Measurements from ENCODE around the gene OSR1.
"Not testable (repeated sequence)": the region's sequence is repeated elsewhere in the genome, so short reads cannot be mapped to it uniquely, and the experiment has no call there.

The OSR1 gene

DNA sequence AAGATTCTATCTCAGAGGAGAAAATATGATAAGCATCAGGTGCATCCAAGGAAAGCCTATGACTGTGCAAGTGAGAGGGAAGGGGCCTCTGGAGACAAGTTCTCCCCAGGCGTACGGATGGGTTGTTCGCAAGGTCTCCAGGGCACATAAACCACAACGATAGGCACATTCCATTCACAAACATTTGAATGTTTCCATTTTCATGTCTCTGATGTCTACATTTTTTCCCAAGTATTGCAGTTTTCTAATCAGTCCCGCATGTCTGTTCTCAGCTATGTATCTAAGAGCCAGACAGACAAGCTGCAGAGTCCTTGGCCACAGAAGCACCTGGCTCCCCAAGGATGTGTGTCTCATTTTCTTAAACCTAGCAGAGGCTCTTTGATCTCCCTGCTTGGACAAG, 28.0 kb downstream of the OSR1 start:
- Histone ChIP-seq H3K4me3 (ENCODE audit: extremely low read depth, insufficient read depth, low read length, poor library complexity, severe bottlenecking) (no peak overlapping the region), H3K4me1 (ENCODE audit: control insufficient read depth, insufficient read depth, low read length, poor library complexity, severe bottlenecking) (peaks cover 4% of the 10 kb centered on the region), H3K9me3 (ENCODE audit: control insufficient read depth, low read length) (no peaks in the 10 kb centered on the region), H3K36me3 (ENCODE audit: control insufficient read depth, insufficient read depth, low read length) (no peaks in the 10 kb centered on the region), H3K27ac (ENCODE audit: low read depth, low read length, severe bottlenecking) (no peak overlapping the region)
- 90 to 99% methylated on average over 3 to 5 of the region's 5 CpGs for WGBS, 2 experiments (ENCODE audit: insufficient coverage in 2 of 2)

DNA sequence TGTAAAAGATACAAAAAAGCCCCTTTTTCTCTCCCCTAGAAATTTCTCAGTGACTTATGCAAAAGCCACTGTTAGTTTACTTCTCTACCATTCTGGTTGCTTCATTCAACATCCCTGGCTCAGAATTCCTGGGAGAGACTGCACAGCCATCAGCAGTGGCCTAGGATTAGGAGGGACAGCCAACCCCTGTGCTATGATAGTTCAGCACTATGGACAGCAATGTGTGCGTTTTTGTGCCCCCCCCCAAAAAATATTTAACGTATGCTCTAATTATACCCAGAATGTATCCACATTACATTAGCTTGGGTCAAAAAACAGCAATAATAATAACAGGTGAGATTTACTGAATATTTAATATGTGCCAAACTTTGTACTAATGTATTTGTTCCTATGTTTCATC, 29.0 kb downstream of the OSR1 start:
- Histone ChIP-seq H3K36me3 (ENCODE audit: control insufficient read depth, insufficient read depth, low read length) (no peaks in the 10 kb centered on the region), H3K9me3 (ENCODE audit: control insufficient read depth, low read length) (no peaks in the 10 kb centered on the region), H3K4me3 (ENCODE audit: extremely low read depth, insufficient read depth, low read length, poor library complexity, severe bottlenecking) (no peak overlapping the region), H3K27ac (ENCODE audit: low read depth, low read length, severe bottlenecking) (no peak overlapping the region), H3K4me1 (ENCODE audit: control insufficient read depth, insufficient read depth, low read length, poor library complexity, severe bottlenecking) (peaks cover 4% of the 10 kb centered on the region)
- 20% methylated on average over 1 of the region's 2 CpGs; no CpG with 5 or more reads in 1 of the 2 experiments for WGBS, 2 experiments (ENCODE audit: insufficient coverage in 2 of 2)

DNA sequence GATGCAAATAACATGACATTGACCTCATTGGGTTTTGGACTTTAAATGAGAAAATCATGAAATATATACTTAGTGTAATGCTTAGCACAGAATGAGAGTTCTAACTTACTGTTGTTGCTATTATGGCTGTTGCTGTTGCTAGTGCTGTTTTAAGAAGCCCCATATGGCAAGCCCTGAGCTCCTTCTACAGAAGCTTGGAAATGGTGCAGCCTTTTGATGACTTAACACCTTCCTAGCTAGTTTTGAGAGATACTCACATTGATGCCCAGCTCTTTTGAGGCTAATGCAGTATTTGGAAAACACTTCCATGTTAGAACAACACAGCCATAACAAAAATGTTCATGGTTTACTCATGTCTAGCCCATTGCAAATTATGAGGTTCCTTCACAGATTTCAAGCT, 30.9 kb downstream of the OSR1 start:
- peaks cover 1% of the 10 kb centered on the region for H3K4me1 ChIP-seq (ENCODE audit: control insufficient read depth, insufficient read depth, low read length, poor library complexity, severe bottlenecking)
- H3K4me3 ChIP-seq (ENCODE audit: extremely low read depth, insufficient read depth, low read length, poor library complexity, severe bottlenecking) = no peak overlapping the region
- H3K36me3 ChIP-seq (ENCODE audit: control insufficient read depth, insufficient read depth, low read length) = no peaks in the 10 kb centered on the region
- H3K9me3 ChIP-seq (ENCODE audit: control insufficient read depth, low read length) = no peaks in the 10 kb centered on the region
- no peak overlapping the region for H3K27ac ChIP-seq (ENCODE audit: low read depth, low read length, severe bottlenecking)

DNA sequence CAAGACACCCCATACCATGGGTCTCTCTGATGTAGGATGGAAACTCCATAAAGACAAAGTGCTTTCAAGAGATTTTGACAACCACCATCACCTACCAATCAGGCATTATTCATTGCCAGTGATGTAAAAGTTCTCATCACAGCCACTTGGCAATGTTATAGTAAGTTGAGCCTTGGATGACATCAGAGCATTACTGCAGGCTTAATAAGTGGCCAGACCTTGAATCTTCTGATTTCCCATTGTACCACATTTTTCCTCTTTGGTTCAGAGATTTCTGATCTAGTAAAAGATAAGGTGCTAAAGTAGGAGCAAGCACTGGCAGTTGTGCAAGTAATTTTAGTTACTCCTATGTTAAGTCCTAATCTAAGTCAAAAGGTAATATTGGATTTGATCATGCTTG, 36.5 kb downstream of the OSR1 start:
- no peak overlapping the region for H3K27ac ChIP-seq (ENCODE audit: low read depth, low read length, severe bottlenecking)
- no peaks in the 10 kb centered on the region for H3K4me1 ChIP-seq (ENCODE audit: control insufficient read depth, insufficient read depth, low read length, poor library complexity, severe bottlenecking)
- no peak overlapping the region for H3K4me3 ChIP-seq (ENCODE audit: extremely low read depth, insufficient read depth, low read length, poor library complexity, severe bottlenecking)
- H3K36me3 ChIP-seq (ENCODE audit: control insufficient read depth, insufficient read depth, low read length) = no peaks in the 10 kb centered on the region
- H3K9me3 ChIP-seq (ENCODE audit: control insufficient read depth, low read length) = no peaks in the 10 kb centered on the region

DNA sequence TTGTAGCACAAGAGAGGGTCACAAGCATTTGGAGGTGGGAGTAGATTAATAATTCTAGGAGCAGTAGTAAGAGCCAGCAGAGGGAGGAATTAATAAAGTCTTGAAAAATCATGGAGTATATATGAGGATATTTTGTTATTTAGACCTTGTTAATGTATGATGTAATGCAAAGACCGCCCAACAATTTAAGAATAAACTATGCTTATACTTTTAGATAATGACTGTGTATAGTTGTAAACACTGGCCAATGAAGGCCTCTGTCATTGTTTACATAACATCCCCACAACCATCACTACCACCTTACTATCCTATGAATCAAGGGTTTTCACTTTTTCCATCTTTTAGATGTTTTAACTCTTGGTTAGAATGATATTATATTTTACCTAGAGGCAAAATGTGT, 37.6 kb downstream of the OSR1 start:
- H3K27ac ChIP-seq (ENCODE audit: low read depth, low read length, severe bottlenecking) = no peak overlapping the region
- no peak overlapping the region for H3K4me3 ChIP-seq (ENCODE audit: extremely low read depth, insufficient read depth, low read length, poor library complexity, severe bottlenecking)
- WGBS, 2 experiments (ENCODE audit: insufficient coverage in 2 of 2) = no CpG with 5 or more reads among the region's 1 CpG
- H3K9me3 ChIP-seq (ENCODE audit: control insufficient read depth, low read length) = no peaks in the 10 kb centered on the region
- H3K4me1 ChIP-seq (ENCODE audit: control insufficient read depth, insufficient read depth, low read length, poor library complexity, severe bottlenecking) = no peaks in the 10 kb centered on the region
- H3K36me3 ChIP-seq (ENCODE audit: control insufficient read depth, insufficient read depth, low read length) = no peaks in the 10 kb centered on the region

DNA sequence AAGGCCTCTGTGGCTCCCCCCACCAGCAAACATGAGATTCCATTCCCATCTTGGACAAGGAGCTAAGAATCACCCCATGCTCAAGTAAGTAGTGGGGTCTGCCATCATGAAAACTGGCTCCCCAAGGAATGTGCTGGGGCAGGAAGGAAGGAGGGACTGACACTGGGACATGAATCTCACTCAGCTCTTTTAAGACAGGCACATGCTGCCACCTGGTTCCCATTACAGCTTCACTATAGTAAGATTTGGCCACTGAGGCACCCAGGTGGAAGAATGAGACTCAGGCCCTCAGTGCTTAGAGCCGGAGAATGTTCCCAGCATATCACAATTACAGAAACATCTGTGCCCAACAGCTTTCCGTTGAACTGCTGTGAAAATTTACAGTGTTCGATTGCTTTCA, 38.7 kb downstream of the OSR1 start:
- no peak overlapping the region for H3K27ac ChIP-seq (ENCODE audit: low read depth, low read length, severe bottlenecking)
- no peaks in the 10 kb centered on the region for H3K9me3 ChIP-seq (ENCODE audit: control insufficient read depth, low read length)
- H3K4me3 ChIP-seq (ENCODE audit: extremely low read depth, insufficient read depth, low read length, poor library complexity, severe bottlenecking) = no peak overlapping the region
- no peaks in the 10 kb centered on the region for H3K4me1 ChIP-seq (ENCODE audit: control insufficient read depth, insufficient read depth, low read length, poor library complexity, severe bottlenecking)
- 90 to 94% methylated on average over 2 to 3 of the region's 3 CpGs for WGBS, 2 experiments (ENCODE audit: insufficient coverage in 2 of 2)
- no peaks in the 10 kb centered on the region for H3K36me3 ChIP-seq (ENCODE audit: control insufficient read depth, insufficient read depth, low read length)

DNA sequence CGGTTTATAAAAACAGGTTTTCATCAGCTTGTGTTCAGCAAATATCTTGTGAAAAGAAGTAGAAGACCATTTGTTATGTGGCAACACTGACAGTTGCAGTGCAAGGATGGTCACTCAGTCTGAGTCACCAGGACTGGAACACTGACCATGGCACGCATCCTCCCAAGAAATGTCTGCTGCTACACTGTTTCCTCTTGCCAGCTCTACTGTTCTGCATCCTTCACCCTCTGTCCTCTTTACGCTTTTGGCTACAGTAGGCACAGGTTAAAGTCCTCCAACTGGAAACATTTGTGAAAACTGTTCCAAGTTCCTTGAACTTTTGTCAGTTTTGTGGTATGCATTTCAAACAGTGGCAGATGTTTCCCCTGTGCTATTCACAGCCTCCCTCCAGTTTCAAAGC, 39.4 kb downstream of the OSR1 start:
- 90 to 96% methylated on average over 2 to 3 of the region's 3 CpGs for WGBS, 2 experiments (ENCODE audit: insufficient coverage in 2 of 2)
- no peaks in the 10 kb centered on the region for H3K36me3 ChIP-seq (ENCODE audit: control insufficient read depth, insufficient read depth, low read length)
- H3K9me3 ChIP-seq (ENCODE audit: control insufficient read depth, low read length) = no peaks in the 10 kb centered on the region
- no peaks in the 10 kb centered on the region for H3K4me1 ChIP-seq (ENCODE audit: control insufficient read depth, insufficient read depth, low read length, poor library complexity, severe bottlenecking)
- no peak overlapping the region for H3K4me3 ChIP-seq (ENCODE audit: extremely low read depth, insufficient read depth, low read length, poor library complexity, severe bottlenecking)
- H3K27ac ChIP-seq (ENCODE audit: low read depth, low read length, severe bottlenecking) = no peak overlapping the region

DNA sequence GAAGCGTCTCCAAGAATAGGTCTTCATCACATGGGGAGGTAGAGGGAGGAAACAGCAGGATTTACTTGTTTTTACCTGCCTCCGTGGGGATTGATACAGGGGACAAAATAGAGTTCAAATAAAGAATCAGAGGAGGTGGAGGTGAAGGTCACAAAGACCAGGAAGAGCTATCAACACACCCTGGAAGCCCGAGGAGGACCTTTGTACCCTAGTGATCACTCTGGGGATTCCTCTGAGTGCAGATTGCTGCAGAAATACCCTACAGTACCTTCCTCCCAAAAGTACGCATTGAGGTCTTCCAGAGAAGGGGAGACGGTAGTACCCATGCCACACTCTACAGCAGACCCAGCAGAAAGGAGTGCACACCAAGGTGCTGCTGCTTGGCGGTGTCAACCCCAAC, 44.9 kb downstream of the OSR1 start:
- no peak overlapping the region for H3K4me3 ChIP-seq (ENCODE audit: extremely low read depth, insufficient read depth, low read length, poor library complexity, severe bottlenecking)

DNA sequence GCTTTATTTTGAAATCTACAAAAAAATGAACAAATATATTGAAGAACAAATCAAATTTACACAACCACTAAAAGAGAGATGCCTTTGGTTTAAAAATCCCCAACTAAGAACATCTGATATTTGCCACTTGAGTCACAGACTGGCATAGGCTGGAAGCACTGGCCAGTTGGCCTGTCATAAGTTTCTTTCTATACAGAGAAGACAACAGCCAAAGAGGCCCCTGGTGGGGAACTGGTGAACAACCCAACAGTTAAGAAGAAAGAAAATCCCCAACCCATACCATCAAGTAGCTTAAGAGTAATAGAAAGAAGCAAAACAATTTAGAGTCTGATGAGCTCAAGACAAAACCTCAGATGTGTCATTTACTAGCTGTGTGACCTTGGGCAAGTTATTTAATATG, 45.5 kb downstream of the OSR1 start:
- Histone ChIP-seq H3K4me1 (ENCODE audit: control insufficient read depth, insufficient read depth, low read length, poor library complexity, severe bottlenecking) (no peaks in the 10 kb centered on the region), H3K4me3 (ENCODE audit: extremely low read depth, insufficient read depth, low read length, poor library complexity, severe bottlenecking) (no peak overlapping the region), H3K36me3 (ENCODE audit: control insufficient read depth, insufficient read depth, low read length) (no peaks in the 10 kb centered on the region), H3K27ac (ENCODE audit: low read depth, low read length, severe bottlenecking) (no peak overlapping the region), H3K9me3 (ENCODE audit: control insufficient read depth, low read length) (no peaks in the 10 kb centered on the region)

More for the DNA sequence above, 44.9 kb downstream of the OSR1 start:
- H3K27ac ChIP-seq (ENCODE audit: low read depth, low read length, severe bottlenecking) = no peak overlapping the region
- H3K9me3 ChIP-seq (ENCODE audit: control insufficient read depth, low read length) = no peaks in the 10 kb centered on the region
- H3K36me3 ChIP-seq (ENCODE audit: control insufficient read depth, insufficient read depth, low read length) = no peaks in the 10 kb centered on the region
- WGBS, 2 experiments (ENCODE audit: insufficient coverage in 2 of 2) = 81 to 96% methylated on average over 4 to 5 of the region's 6 CpGs
- H3K4me1 ChIP-seq (ENCODE audit: control insufficient read depth, insufficient read depth, low read length, poor library complexity, severe bottlenecking) = no peaks in the 10 kb centered on the region

DNA sequence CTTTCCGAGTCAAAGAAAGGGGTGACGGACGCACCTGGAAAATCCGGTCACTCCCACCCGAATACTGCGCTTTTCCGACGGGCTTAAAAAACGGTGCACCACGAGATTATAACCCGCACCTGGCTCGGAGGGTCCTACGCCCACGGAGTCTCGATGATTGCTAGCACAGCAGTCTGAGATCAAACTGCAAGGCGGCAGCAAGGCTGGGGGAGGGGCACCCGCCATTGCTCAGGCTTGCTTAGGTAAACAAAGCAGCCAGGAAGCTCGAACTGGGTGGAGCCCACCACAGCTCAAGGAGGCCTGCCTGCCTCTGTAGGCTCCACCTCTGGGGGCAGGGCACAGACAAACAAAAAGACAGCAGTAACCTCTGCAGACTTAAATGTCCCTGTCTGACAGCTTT, 52.4 kb downstream of the OSR1 start:
- H3K4me1 ChIP-seq (ENCODE audit: control insufficient read depth, insufficient read depth, low read length, poor library complexity, severe bottlenecking); H3K9me3 ChIP-seq (ENCODE audit: control insufficient read depth, low read length); H3K27ac ChIP-seq (ENCODE audit: low read depth, low read length, severe bottlenecking); H3K36me3 ChIP-seq (ENCODE audit: control insufficient read depth, insufficient read depth, low read length); H3K4me3 ChIP-seq (ENCODE audit: extremely low read depth, insufficient read depth, low read length, poor library complexity, severe bottlenecking): not testable (repeated sequence)
- 92 to 96% methylated on average over 9 to 12 of the region's 18 CpGs for WGBS, 2 experiments (ENCODE audit: insufficient coverage in 2 of 2)

DNA sequence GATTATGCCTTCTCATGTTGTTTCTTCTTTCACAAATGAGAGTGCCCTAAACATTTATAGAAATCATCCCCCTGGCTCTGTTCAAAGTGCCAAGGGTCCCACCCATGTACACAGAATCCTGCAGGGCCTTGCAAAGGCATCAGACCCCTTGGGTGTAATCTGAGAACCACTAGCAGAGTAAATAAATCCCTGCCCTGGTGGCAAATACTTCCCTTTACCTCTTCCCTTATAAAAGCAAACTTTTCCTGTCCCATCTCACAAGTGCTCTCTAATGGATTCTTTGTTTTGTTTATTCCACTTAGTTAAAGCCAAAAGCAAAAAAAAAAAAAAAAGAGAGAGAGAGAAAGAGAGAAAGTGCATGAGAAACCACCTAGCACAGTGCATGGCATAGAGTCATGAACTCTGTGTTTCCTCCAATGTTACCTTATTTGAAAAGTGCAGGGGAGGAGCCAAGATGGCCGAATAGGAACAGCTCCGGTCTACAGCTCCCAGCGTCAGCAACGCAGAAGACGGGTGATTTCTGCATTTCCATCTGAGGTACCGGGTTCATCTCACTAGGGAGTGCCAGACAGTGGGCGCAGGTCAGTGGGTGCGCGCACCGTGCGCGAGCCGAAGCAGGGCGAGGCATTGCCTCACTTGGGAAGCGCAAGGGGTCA, 52.9 kb downstream of the OSR1 start:
- not testable (repeated sequence) for H3K27ac ChIP-seq (ENCODE audit: low read depth, low read length, severe bottlenecking); H3K4me3 ChIP-seq (ENCODE audit: extremely low read depth, insufficient read depth, low read length, poor library complexity, severe bottlenecking); H3K4me1 ChIP-seq (ENCODE audit: control insufficient read depth, insufficient read depth, low read length, poor library complexity, severe bottlenecking); H3K9me3 ChIP-seq (ENCODE audit: control insufficient read depth, low read length); H3K36me3 ChIP-seq (ENCODE audit: control insufficient read depth, insufficient read depth, low read length)
- WGBS, 2 experiments (ENCODE audit: insufficient coverage in 2 of 2) = 85% methylated on average over 3 of the region's 15 CpGs; no CpG with 5 or more reads in 1 of the 2 experiments

Data from mesodermal cell (in vitro differentiated cells).